Measurements from ENCODE around the gene LDLRAP1. TPM values are rescaled to one million over a fixed set of nuclear protein-coding genes. Genes with fewer than 3 reads are reported as not detected.

The LDLRAP1 gene
- total RNA-seq, 1 experiment from 2014 or later = 26.0 TPM

DNA sequence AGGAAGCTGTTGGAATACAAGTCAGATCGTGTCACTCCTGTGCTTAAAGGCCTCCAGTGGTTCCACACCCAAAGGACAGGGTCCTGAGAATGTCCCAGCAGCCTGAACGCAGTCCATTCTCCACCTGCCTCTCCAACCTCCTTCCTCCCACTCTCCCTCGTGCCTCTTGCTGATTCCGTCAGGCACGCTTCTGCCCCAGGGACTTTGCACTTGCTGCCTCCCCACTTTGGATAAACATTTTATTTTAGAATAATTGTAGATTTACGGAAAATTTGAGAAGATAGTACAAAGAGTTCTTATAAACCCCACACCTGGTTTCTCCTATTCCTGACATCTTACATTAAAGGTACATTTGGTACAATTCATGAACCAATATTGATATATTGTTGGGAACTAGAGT is 28.4 kb upstream of the LDLRAP1 start:
- H3K4me3 ChIP-seq (replicated peaks in 1 of 2; ENCODE audit: low read depth in 1 of 2, low read length in 2 of 2) = no peak overlapping the region
- ATAC-seq = no peak
- BruUV-seq (replicated peaks) = no TSS peak

GRCh38 chr1:25516686-25517085 is 26.7 kb upstream of the LDLRAP1 start:
- H3K36me3 ChIP-seq (ENCODE audit: control insufficient read depth in 1 of 2, insufficient read depth in 2 of 2, low read length in 2 of 2) = no peaks in the 10 kb centered on the region
- H3K9ac ChIP-seq (ENCODE audit: low read length) = no peak overlapping the region
- H3K4me2 ChIP-seq (ENCODE audit: low read length) = no peak overlapping the region
- H3K27me3 ChIP-seq (ENCODE audit: insufficient read depth, low read length) = no peaks in the 10 kb centered on the region
- ChIA-PET POLR2A (no interaction called here), CTCF (no interaction called here), RAD21 (ENCODE audit: low non-redundant PET in 1 of 2, low total read pairs in 2 of 2, uncharacterized antibody in 2 of 2, unreplicated experiment in 2 of 2) (no interaction called here)
- ATAC-seq (no peak), DNase-seq (ENCODE audit: low read depth, low spot score) (no peak)
- H2AFZ ChIP-seq (ENCODE audit: low read depth, low read length, poor library complexity, severe bottlenecking) = no peak overlapping the region
- H3K79me2 ChIP-seq (ENCODE audit: insufficient read depth, low read length) = no peaks in the 10 kb centered on the region
- no peak overlapping the region for H3K27ac ChIP-seq (ENCODE audit: low read depth, low read length)
- no peaks in the 10 kb centered on the region for H4K20me1 ChIP-seq (ENCODE audit: insufficient read depth)
- no peaks in the 10 kb centered on the region for H3K9me3 ChIP-seq (ENCODE audit: control insufficient read depth in 1 of 2, insufficient read depth in 1 of 2, low read depth in 1 of 2, low read length in 2 of 2)
- H3K9me2 ChIP-seq (ENCODE audit: insufficient read depth) = no peaks in the 10 kb centered on the region
- TF ChIP-seq YY1 (IDR thresholded peaks at IDR 0.05; ENCODE audit: extremely low read depth, insufficient replicate concordance, low read depth, low read length) (no peak), EGR1 (IDR thresholded peaks at IDR 0.05; ENCODE audit: low read depth) (no peak), POLR2A (IDR thresholded peaks at IDR 0.05; ENCODE audit: borderline replicate concordance, extremely low read depth, insufficient read depth, insufficient read length) (no peak), POLR2AphosphoS5 (IDR thresholded peaks at IDR 0.05; ENCODE audit: low read depth, low read length) (no peak), ZNF274 (IDR thresholded peaks at IDR 0.05; ENCODE audit: low read depth, low read length) (no peak), CEBPB (IDR thresholded peaks at IDR 0.05; ENCODE audit: low read depth) (no peak), CTCF (IDR thresholded peaks at IDR 0.05 in 2 of 3, conservative IDR thresholded peaks at IDR 0.05 in 1 of 3; ENCODE audit: borderline replicate concordance in 1 of 3, insufficient read depth in 1 of 3, low read depth in 2 of 3, low read length in 2 of 3) (no peak)
- TF ChIP-seq, protein P1, sequence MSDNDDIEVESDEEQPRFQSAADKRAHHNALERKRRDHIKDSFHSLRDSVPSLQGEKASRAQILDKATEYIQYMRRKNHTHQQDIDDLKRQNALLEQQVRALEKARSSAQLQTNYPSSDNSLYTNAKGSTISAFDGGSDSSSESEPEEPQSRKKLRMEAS (IDR thresholded peaks at IDR 0.05) = no peak
- intact Hi-C loops (cut with micrococcal nuclease) = no loop called here
- H3K4me3 ChIP-seq (replicated peaks in 1 of 2; ENCODE audit: low read depth in 1 of 2, low read length in 2 of 2) = no peak overlapping the region
- no peaks in the 10 kb centered on the region for H3K4me1 ChIP-seq (ENCODE audit: control insufficient read depth in 1 of 2, insufficient read depth in 2 of 2, low read length in 2 of 2)
- no TSS peak for BruUV-seq (replicated peaks)

More for the DNA sequence above, 28.4 kb upstream of the LDLRAP1 start:
- POLR2A ChIA-PET = no interaction called here
- CTCF ChIA-PET = no interaction called here
- no peak overlapping the region for H2AFZ ChIP-seq (ENCODE audit: low read depth, low read length, poor library complexity, severe bottlenecking)
- RAD21 ChIA-PET (ENCODE audit: low non-redundant PET in 1 of 2, low total read pairs in 2 of 2, uncharacterized antibody in 2 of 2, unreplicated experiment in 2 of 2) = no interaction called here
- TF ChIP-seq EGR1 (IDR thresholded peaks at IDR 0.05; ENCODE audit: low read depth) (no peak), JUND (IDR thresholded peaks at IDR 0.05) (no peak), SIN3A (IDR thresholded peaks at IDR 0.05; ENCODE audit: low read depth) (no peak), EZH2 (IDR thresholded peaks at IDR 0.05) (no peak), ZFX (IDR thresholded peaks at IDR 0.05) (no peak), ELF1 (IDR thresholded peaks at IDR 0.05; ENCODE audit: borderline replicate concordance, low read depth) (no peak), EZH2phosphoT487 (IDR thresholded peaks at IDR 0.05; ENCODE audit: borderline replicate concordance) (no peak), TCF7L2 (IDR thresholded peaks at IDR 0.05; ENCODE audit: borderline replicate concordance, extremely low read depth, insufficient read depth, insufficient read length) (no peak), CBX3 (IDR thresholded peaks at IDR 0.05; ENCODE audit: low read depth) (no peak)
- no peak overlapping the region for H3K27ac ChIP-seq (ENCODE audit: low read depth, low read length)
- no peaks in the 10 kb centered on the region for H3K9me3 ChIP-seq (ENCODE audit: control insufficient read depth in 1 of 2, insufficient read depth in 1 of 2, low read depth in 1 of 2, low read length in 2 of 2)
- H3K4me1 ChIP-seq (ENCODE audit: control insufficient read depth in 1 of 2, insufficient read depth in 2 of 2, low read length in 2 of 2) = no peaks in the 10 kb centered on the region
- no peaks in the 10 kb centered on the region for H3K27me3 ChIP-seq (ENCODE audit: insufficient read depth, low read length)
- H3K36me3 ChIP-seq (ENCODE audit: control insufficient read depth in 1 of 2, insufficient read depth in 2 of 2, low read length in 2 of 2) = no peaks in the 10 kb centered on the region
- no peaks in the 10 kb centered on the region for H3K79me2 ChIP-seq (ENCODE audit: insufficient read depth, low read length)
- no peaks in the 10 kb centered on the region for H3K9me2 ChIP-seq (ENCODE audit: insufficient read depth)
- no peaks in the 10 kb centered on the region for H4K20me1 ChIP-seq (ENCODE audit: insufficient read depth)
- H3K9ac ChIP-seq (ENCODE audit: low read length) = no peak overlapping the region
- H3K4me2 ChIP-seq (ENCODE audit: low read length) = no peak overlapping the region
- intact Hi-C loops (cut with micrococcal nuclease) = no loop called here
- no peak for DNase-seq (ENCODE audit: low read depth, low spot score)

Data from HCT116 (cell line).